HepG2 (cell line): ENCODE data around the gene TANGO6. TPM values are rescaled to one million over a fixed set of nuclear protein-coding genes. Genes with fewer than 3 reads are reported as not detected.
A peak's percentile ranks its signal among the peaks of the same experiment; 100 is the strongest.

Experiments used
- ARHGAP35 ChIP-seq: sonication (generic); formaldehyde crosslinking; IDR thresholded peaks from 2 replicates; pipeline ENCODE4 v1.9.0; 2022; ENCODE audit warnings: mild to moderate bottlenecking, inconsistent platforms, moderate library complexity, missing genetic modification reagents, borderline replicate concordance
- ARID5B ChIP-seq: IDR thresholded peaks from 2 replicates; pipeline ENCODE4 v1.4.0; 2020; ENCODE audit warnings: mild to moderate bottlenecking, missing genetic modification reagents
- CEBPZ ChIP-seq: IDR thresholded peaks from 2 replicates; pipeline ENCODE4 v1.6.1; 2012; ENCODE audit warnings: low read length, improper control_type of control experiment
- HES4 ChIP-seq: sonication (generic); formaldehyde crosslinking; IDR thresholded peaks from 2 replicates; pipeline ENCODE4 v1.9.0; 2021; ENCODE audit warnings: mild to moderate bottlenecking, missing genetic modification reagents, borderline replicate concordance
- JUNB ChIP-seq: sonication (generic); formaldehyde crosslinking; IDR thresholded peaks from 2 replicates; pipeline ENCODE4 v1.8.0; 2022; ENCODE audit warnings: missing genetic modification reagents, mild to moderate bottlenecking, borderline replicate concordance
- LCORL ChIP-seq, 2 experiments: fragments of 450-650 bp in 1 of 2; sonication (generic) in 1 of 2; formaldehyde crosslinking in 1 of 2; IDR thresholded peaks; 2 replicates each; pipeline versions ENCODE4 v1.5.0 to v1.6.1; 2017 to 2020; ENCODE audit warnings: antibody characterized with exemption in 1 of 2, missing genetic modification reagents in 1 of 2
- MYPOP ChIP-seq: sonication (generic); formaldehyde crosslinking; IDR thresholded peaks from 2 replicates; pipeline ENCODE4 v1.8.1; 2023; ENCODE audit warnings: mild to moderate bottlenecking, moderate library complexity, missing genetic modification reagents
- POLR2G ChIP-seq: fragments of 200-400 bp; formaldehyde crosslinking; IDR thresholded peaks from 2 replicates; pipeline ENCODE4 v1.6.1; 2018; ENCODE audit warnings: mild to moderate bottlenecking, low read depth, low read length, moderate library complexity
- RXRA ChIP-seq: sonication (generic); formaldehyde crosslinking; IDR thresholded peaks from 2 replicates; pipeline ENCODE4 v1.5.1; 2020; ENCODE audit warnings: missing genetic modification reagents
- SAP130 ChIP-seq: IDR thresholded peaks from 2 replicates; pipeline ENCODE4 v1.6.1; 2016; ENCODE audit warnings: low read depth
- SMC3 ChIP-seq: IDR thresholded peaks from 2 replicates; pipeline ENCODE4 v1.6.1; 2011; ENCODE audit warnings: low read length, improper control_type of control experiment
- YEATS2 ChIP-seq: sonication (generic); formaldehyde crosslinking; IDR thresholded peaks from 2 replicates; pipeline ENCODE4 v1.4.0; 2020; ENCODE audit warnings: missing genetic modification reagents, borderline replicate concordance
- ZBTB25 ChIP-seq: IDR thresholded peaks from 2 replicates; pipeline ENCODE4 v1.6.1; 2018; ENCODE audit warnings: missing genetic modification reagents
- ZNF101 ChIP-seq: sonication (generic); formaldehyde crosslinking; IDR thresholded peaks from 2 replicates; pipeline ENCODE4 v1.4.0; 2020; ENCODE audit warnings: mild to moderate bottlenecking, low read depth, missing genetic modification reagents, borderline replicate concordance
- ZNF256 ChIP-seq: sonication (generic); formaldehyde crosslinking; conservative IDR thresholded peaks from 2 replicates; pipeline ENCODE4 v1.4.0; 2020; ENCODE audit warnings: missing genetic modification reagents
- ZNF317 ChIP-seq: sonication (generic); formaldehyde crosslinking; IDR thresholded peaks from 2 replicates; pipeline ENCODE4 v1.5.0; 2020; ENCODE audit warnings: mild to moderate bottlenecking, missing genetic modification reagents
- polyA plus RNA-seq, 8 experiments: library from polyadenylated mRNA; depleted of rRNA in 3 of 8; stranded (reverse) in 7 of 8; unstranded in 1 of 8; fragments of >200 nt; fragmentation: Illumina TruSeq in 4 of 8; extraction: Trizol in 4 of 8; gene quantifications; 2 replicates each; pipeline versions ENCODE4 v1.2.1 to v1.2.3, GENCODE V29; 2011 to 2016; ENCODE audit warnings: low read depth in 4 of 8, missing spikeins in 1 of 8, mixed read lengths in 1 of 8; ENCODE audit not compliant: insufficient read depth in 1 of 8
- total RNA-seq, 5 experiments: library from RNA; depleted of rRNA; stranded (reverse); fragments of >200 nt; fragmentation: Illumina TruSeq; extraction: Trizol; gene quantifications; 2 replicates each; pipeline ENCODE4 v1.2.3, GENCODE V29; 2016; ENCODE audit warnings: low read depth in 1 of 5

The TANGO6 gene
- total and polyA plus RNA-seq, 2 of the 13 experiments (the other 11 are each of a cell fraction or from before 2014, with no cell fraction given): 7.2 to 13.3 TPM

- TF ChIP-seq RXRA (CRISPR knock-in tag) (peak; percentile 91; the same call in 1 of the 2 replicates), JUNB (CRISPR knock-in tag) (peak; percentile 59; the same call in 1 of the 2 replicates), ZNF101 (CRISPR knock-in tag) (no peak), HES4 (CRISPR knock-in tag) (no peak), ZNF256 (no peak), ARID5B (CRISPR knock-in tag) (peak; percentile 90), SAP130 (CRISPR knock-in tag) (peak; percentile 67), MYPOP (peak; percentile 37; the same call in 1 of the 2 replicates), YEATS2 (CRISPR knock-in tag) (no peak), ZNF317 (no peak), LCORL (IDR thresholded peaks at IDR 0.05) (0 out of 2 replicates have a peak, but pooled peaks have one; percentile 45), LCORL (CRISPR knock-in tag; IDR thresholded peaks at IDR 0.05) (0 out of 2 replicates have a peak, but pooled peaks have one; percentile 14), ZBTB25 (peak; percentile 35; the same call in 1 of the 2 replicates), POLR2G (0 out of 2 replicates have a peak, but pooled peaks have one; percentile 34), SMC3 (peak; percentile 55; the same call in 1 of the 2 replicates), ARHGAP35 (CRISPR knock-in tag) (no peak), CEBPZ (no peak)
Measured at GRCh38 chr16:69040144-69040909, 197.0 kb downstream of the TANGO6 start (continued).
